Effector memory CD8-positive, alpha-beta T cell (primary cell): ENCODE results near the gene IFIT2.

Experiments used
- ATAC-seq: fragments of 150-1000 bp; cut with Tn5 transposase; replicated peaks from 2 replicates; pipeline ENCODE4 v1.10.0; 2021; ENCODE audit warnings: mild to moderate bottlenecking, moderate library complexity
- DNase-seq, 3 experiments: peaks; one replicate each; pipeline ENCODE4 v3.0.0; 2021
- H3K27ac Mint-ChIP-seq, 2 donors: one replicate each; pipeline ENCODE4 v1.8.0; 2022; ENCODE audit warnings: mild to moderate bottlenecking in 2 of 2, mixed read lengths in 2 of 2, moderate library complexity in 2 of 2
- H3K27me3 Mint-ChIP-seq, 2 donors: one replicate each; pipeline ENCODE4 v1.8.0; 2022; ENCODE audit warnings: mixed read lengths in 2 of 2
- H3K36me3 Mint-ChIP-seq: one replicate; pipeline ENCODE4 v1.8.0; 2022; ENCODE audit warnings: mild to moderate bottlenecking, moderate library complexity, mixed read lengths; ENCODE audit not compliant: insufficient read depth
- H3K4me1 Mint-ChIP-seq, 2 donors: one replicate each; pipeline ENCODE4 v1.8.0; 2022; ENCODE audit warnings: low read depth in 2 of 2, mixed read lengths in 2 of 2
- H3K4me3 Mint-ChIP-seq, 2 donors: one replicate each; pipeline ENCODE4 v1.8.0; 2022; ENCODE audit warnings: mild to moderate bottlenecking in 2 of 2, mixed read lengths in 2 of 2, moderate library complexity in 2 of 2
- H3K9me3 Mint-ChIP-seq, 2 donors: one replicate each; pipeline ENCODE4 v1.8.0; 2022; ENCODE audit warnings: mixed read lengths in 2 of 2

IFIT2 gene

GRCh38 chr10:89352802-89353201, 51.0 kb downstream of the IFIT2 start:
- no peaks in the 10 kb centered on the region for H3K9me3 Mint-ChIP-seq
- peaks cover 2% of the 10 kb centered on the region for H3K36me3 Mint-ChIP-seq
- H3K27ac Mint-ChIP-seq, result no peak overlapping the region
- ATAC-seq (no peak), DNase-seq (no peak)
- H3K4me3 Mint-ChIP-seq, result no peak overlapping the region
- peaks cover 0 to 3% of the 10 kb centered on the region in 2 donors for H3K4me1 Mint-ChIP-seq
- H3K27me3 Mint-ChIP-seq, result peaks cover 16 to 77% of the 10 kb centered on the region in 2 donors

DNA sequence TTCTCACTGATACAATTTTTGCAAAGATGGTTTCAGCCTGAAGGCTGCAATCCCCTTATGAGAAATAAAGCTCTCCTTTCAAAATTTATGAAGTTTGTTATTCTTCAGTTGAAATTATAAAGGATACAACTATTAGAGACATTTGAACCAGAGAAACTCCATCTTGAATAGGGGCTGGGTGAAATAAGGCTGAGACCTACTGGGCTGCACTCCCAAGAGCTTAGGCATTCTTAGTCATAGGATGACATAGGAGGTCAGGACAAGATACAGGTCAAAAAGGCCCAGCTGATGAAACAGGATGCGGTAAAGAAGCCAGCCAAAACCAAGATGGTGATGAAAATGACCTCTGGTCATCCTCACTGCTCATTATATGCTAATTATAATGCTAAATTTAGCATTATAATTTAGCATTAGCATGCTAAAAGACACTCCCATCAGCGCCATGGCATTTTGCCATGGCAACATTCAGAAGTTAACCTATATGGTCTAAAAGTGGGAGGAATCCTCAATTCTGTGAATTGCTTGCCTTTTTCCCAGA, 53.6 kb downstream of the IFIT2 start:
- ATAC-seq, result no peak
- DNase-seq, result no peak
- Mint-ChIP-seq H3K27me3 (peaks cover 16 to 56% of the 10 kb centered on the region in 2 donors), H3K9me3 (no peaks in the 10 kb centered on the region), H3K4me3 (no peak overlapping the region), H3K27ac (no peak overlapping the region), H3K4me1 (peaks cover 0 to 3% of the 10 kb centered on the region in 2 donors), H3K36me3 (peaks cover 2% of the 10 kb centered on the region)

- Mint-ChIP-seq H3K36me3 (peaks cover 2% of the 10 kb centered on the region), H3K4me1 (peaks cover 0 to 3% of the 10 kb centered on the region in 2 donors)
- no peak for DNase-seq
Measured at GRCh38 chr10:89357096-89357495, 55.2 kb downstream of the IFIT2 start.

DNA sequence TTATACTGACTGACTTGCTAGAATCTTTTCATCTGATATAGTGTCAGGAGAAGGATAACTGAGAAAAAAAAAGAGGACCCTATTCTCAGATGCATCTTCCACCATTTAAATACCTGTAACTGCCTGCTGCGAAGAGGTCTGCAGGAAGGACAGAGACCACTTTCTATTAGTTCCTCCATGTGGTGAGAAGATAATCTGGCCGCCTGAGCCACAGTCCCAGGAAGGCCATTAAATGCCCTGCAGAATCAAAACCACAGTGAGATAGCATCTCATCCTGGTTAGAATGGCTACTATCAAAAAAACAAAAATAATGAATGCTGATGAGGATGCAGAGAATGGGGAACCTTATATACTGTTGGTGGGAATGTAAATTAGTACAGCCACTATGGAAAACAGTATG, 56.1 kb downstream of the IFIT2 start:
- Mint-ChIP-seq H3K4me1 (no peaks in the 10 kb centered on the region), H3K4me3 (no peak overlapping the region), H3K9me3 (no peaks in the 10 kb centered on the region), H3K27ac (no peak overlapping the region), H3K27me3 (peaks cover 4 to 39% of the 10 kb centered on the region in 2 donors), H3K36me3 (peaks cover 2% of the 10 kb centered on the region)
- ATAC-seq (no peak), DNase-seq (no peak)

More at GRCh38 chr10:89357096-89357495, 55.2 kb downstream of the IFIT2 start:
- Mint-ChIP-seq H3K27ac (no peak overlapping the region), H3K27me3 (peaks cover 12 to 48% of the 10 kb centered on the region in 2 donors), H3K9me3 (no peaks in the 10 kb centered on the region), H3K4me3 (no peak overlapping the region)
- no peak for ATAC-seq
